ENCODE results near the gene TLCD2.
A peak's percentile ranks its signal among the peaks of the same experiment; 100 is the strongest.
"Not testable (repeated sequence)": the region's sequence is repeated elsewhere in the genome, so short reads cannot be mapped to it uniquely, and the experiment has no call there.

Gene TLCD2

GRCh38 chr17:1686086-1686485 is 24.1 kb downstream of the TLCD2 start:
- no peak for DNase-seq (ENCODE audit: low read depth)

- DNase-seq (ENCODE audit: low read depth), result peak; percentile 82
These were observed 25.6 kb downstream of the TLCD2 start, which contains the start of gene PRPF8 for GRCh38 chr17:1684378-1685189. TSS of gene PRPF8 (minus strand) at chr17:1684867. CDS start at chr17:1684571, 296 bp downstream.

GRCh38 chr17:1683459-1683858 is 26.7 kb downstream of the TLCD2 start:
- DNase-seq (ENCODE audit: low read depth), result no peak

GRCh38 chr17:1676401-1676800 is 33.8 kb downstream of the TLCD2 start:
- no peak for DNase-seq (ENCODE audit: low read depth)

- DNase-seq (ENCODE audit: low read depth), result no peak
These were observed 37.0 kb downstream of the TLCD2 start for GRCh38 chr17:1673041-1673785.

GRCh38 chr17:1663934-1664333 is 46.2 kb downstream of the TLCD2 start:
- not testable (repeated sequence) for DNase-seq (ENCODE audit: low read depth)

GRCh38 chr17:1661045-1661444 is 49.1 kb downstream of the TLCD2 start:
- no peak for DNase-seq (ENCODE audit: low read depth)

GRCh38 chr17:1658100-1658499 is 52.1 kb downstream of the TLCD2 start:
- no peak for DNase-seq (ENCODE audit: low read depth)

GRCh38 chr17:1653735-1654134 is 56.4 kb downstream of the TLCD2 start:
- DNase-seq (ENCODE audit: low read depth), result no peak

- not testable (repeated sequence) for DNase-seq (ENCODE audit: low read depth)
These were observed 57.4 kb downstream of the TLCD2 start for GRCh38 chr17:1652794-1653193.
